NCI-H1105 (cell line): ENCODE measurements around the gene CLIP1.
"Not testable (repeated sequence)": the region's sequence is repeated elsewhere in the genome, so short reads cannot be mapped to it uniquely, and the experiment has no call there.

Experiments used
- DNase-seq: peaks from one replicate; lab custom pipeline; 2025; lab: John Stamatoyannopoulos, UW

CLIP1 gene

DNA sequence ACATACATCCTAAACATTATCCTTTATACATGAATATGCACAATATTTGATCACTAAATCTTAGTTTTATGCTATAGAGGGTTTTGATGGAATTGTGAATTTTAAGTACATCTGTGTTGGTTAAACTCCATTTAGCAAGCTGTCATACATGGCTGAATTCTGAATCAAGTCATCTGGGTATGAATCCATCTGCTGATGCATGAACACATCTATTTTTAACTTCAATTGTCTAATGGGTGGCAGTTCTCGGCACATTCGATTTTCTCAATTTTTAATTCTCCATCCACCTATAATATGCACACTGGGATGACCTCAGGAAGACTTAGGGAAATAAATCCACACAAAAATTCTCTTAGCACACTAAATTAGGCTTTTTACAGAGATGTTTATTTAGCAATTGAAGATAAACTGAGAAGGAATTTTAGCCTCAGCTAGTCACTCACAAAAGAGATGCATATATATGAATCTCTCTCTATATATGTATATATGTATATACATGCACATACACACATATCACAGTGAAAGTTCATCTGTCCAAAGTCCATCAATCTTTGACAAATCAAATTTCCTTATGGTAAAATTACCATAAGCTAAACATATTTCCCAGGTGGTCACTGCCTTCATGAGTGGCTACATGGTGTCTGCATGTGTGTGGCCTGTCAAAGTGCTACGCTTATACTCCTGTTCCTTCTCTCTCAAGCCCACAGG is 111.7 kb downstream of the CLIP1 start:
- no peak for DNase-seq

DNA sequence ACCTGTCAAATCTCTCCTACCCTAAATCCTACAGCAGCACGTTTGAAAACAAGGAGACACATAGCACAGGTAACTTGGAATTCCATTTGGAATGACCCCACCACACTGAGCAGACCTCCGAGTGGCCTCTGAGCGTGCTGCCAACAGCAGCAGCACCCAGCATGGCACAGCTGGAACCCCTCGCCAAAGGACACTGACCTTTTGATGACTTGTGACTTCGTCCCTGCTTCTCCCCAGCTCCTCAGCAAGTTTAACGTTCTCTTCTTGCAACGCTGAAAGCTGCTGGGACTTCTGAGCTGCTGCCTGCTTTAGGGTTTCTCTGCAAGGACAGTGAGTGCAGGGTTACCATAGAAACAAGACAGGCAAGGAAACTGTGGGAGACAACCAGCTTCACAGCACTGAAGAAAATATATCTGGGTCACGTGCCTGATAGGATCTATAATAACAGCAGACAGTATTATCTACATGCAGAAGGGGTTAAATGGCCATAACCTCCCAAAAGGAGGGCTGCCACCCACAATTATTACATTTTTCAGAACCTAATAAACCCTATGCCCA is 112.8 kb downstream of the CLIP1 start:
- no peak for DNase-seq

DNA sequence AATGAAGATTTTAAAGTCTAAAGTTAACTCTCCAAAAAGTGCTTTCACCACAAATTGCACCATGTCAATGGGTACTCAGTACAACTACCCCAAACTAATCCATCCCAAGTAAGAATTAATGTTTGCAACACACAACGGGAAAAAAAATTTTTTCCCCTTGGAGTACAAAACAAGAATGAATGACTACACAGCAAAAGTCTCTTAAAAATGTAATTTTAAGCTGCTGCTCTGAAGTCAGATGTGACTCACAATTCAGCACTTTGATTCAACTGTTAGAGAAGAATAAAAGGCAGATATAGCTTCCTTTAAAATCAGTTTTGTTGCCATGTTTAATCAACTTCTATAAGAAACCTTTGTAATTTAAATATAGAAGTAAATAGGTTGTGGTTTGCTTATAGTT is 113.7 kb downstream of the CLIP1 start:
- DNase-seq: no peak

DNA sequence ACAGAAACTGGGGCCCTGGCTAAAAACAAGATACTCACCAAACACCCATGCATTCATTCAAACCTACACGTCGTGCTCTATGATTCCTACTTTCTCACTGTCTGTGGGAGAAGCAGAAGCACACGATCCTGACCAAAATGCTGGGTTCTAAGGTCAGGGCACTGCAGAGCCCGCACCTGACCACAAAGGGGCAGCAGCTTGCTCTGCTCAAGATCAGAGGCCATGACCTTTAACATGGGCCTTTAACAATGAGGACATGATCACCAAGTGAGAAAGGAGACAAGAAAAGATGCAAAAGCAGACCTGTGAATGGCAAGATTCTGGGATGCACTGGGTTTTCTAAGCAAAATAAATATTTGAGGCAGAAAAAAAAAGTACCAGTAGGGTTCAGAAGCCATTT is 116.1 kb downstream of the CLIP1 start:
- no peak for DNase-seq

DNA sequence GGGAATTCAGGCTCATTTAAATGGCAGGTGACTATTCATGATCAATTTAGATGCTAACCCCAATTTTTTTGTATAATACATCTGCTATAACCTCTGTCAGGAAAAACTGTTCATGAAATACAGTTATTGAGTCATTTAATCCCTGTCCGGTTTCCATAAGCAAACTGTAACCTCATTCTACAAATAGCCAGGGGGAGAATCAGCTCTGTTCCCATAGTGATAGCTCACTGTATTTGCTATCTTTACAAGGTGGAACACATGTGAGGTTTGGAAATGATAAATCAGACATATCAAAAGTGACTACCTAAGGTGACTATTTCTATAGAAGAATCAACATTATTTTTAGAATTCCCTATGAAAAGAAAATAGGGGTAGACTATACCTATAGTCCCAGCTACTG is 117.5 kb downstream of the CLIP1 start:
- DNase-seq: no peak

DNA sequence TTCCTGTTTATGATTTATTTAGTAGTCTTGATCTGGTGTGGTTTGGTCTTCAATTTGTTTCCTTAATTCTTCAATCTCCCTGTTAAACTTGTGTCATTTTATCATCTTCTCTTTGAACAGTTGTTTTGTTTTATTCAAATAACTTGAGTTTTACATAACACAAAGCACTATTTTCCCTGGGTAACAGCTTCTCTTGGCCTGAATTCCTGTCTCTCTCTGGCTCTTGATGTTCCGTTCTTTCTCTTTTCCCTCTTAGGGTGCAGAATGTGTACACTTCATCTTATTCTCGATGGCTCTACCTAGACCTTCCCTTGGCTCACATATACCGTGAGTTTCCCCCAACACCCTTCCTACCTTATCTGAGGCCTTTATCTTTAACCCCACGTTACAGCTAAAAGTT is 119.4 kb downstream of the CLIP1 start:
- DNase-seq: no peak

DNA sequence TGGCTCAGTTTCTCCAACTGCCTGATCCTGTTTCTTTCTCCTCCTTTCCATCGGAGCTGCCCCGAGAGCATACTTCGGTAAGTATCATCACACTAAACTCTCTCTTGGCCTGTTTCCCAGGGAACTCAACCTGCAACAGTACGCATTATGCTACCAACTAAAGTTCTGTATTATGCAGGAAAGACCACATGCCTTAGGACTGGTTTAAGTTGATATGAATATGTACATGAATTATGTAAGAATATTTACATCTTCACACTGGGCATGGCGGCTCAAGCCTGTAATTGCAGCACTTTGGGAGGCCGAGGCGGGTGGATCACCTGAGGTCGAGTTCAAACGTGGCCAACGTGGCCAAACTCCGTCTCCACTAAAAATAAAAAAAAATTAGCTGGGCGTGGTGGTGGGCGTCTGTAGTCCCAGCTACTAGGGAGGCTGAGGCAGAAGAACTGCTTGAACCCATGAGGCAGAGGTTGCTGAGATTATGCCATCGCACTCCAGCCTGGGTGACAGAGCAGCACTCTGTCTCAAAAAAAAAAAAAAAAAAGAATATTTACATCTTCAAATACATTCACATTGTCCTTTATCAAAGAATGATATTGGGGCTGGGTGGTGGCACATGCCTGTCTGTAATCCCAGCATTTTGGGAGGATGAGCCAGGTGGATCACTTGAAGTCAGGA is 124.3 kb downstream of the CLIP1 start:
- DNase-seq: no peak

DNA sequence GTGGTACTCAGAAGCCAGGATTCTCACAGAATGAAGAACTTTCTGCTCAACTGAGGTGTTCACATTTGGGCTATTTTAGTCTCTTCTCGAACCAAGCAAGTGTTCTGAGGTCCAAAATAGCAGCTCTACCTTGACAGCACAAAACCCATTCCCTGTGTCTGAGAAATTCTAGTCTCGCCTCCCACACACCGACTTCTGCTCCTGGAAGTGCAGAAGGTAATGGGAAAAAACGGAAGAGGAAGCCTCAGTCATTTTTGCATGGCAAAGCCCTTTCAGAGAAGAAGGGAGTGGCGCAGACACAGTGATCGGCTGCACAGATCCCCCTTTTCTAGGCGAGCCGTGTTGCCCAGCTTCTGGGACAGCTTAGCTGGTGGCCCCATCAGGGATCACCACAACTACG is 125.0 kb downstream of the CLIP1 start:
- no peak for DNase-seq

DNA sequence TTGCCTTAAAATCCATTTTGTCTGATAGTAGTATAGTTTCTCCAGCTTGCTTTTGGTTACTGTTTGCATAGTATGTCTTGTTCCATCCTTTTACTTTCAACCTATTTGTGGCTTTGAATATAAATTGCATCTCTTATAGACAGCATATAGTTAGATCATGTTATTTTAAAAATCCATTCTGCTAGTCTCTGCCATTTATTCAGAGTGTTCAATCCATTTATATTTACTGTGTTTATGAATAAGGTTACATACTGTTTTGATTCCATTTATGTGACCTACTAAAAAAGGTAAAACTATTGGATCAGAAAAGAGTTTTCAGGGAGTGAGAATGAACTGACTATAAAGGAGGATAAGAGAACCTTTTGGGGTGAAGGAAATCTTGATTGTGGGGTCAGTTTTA is 126.6 kb downstream of the CLIP1 start:
- DNase-seq: no peak

DNA sequence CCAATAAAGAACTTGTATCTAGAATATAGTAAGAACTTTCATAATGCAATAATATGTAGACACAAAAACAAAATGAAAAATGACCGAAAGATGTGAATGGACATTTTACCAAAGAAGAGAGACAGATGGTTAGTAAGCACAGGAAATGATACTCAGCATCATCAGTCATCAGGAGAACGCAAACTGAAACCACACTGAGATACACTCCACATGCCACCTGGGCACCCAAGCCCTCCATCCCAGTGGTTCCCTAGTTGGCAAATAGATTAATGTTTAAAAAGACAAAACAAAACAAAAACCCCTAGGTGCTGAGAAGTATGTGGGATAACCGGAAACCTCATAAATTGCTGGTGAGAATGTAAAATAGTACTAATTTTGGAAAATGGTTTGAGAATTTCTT is 129.4 kb downstream of the CLIP1 start:
- no peak for DNase-seq

DNA sequence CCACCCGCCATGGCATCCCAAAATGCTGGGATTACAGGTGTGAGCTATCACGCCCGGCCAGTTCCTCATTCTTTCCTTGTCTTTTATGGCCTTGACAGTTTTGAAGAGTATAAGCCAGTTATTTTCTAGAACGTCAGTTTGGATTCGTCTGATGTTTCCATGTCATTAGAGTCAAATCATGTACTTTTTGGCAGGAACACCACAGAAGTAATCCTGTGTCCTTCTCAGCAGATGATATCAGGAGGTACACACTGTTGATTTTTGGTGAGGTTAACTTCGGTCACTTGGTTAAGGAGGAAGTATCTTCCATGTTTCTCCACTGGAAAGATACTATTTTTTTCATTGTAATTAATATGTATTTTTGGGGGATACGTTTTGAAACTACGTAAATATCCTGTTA is 131.0 kb downstream of the CLIP1 start:
- DNase-seq: no peak

DNA sequence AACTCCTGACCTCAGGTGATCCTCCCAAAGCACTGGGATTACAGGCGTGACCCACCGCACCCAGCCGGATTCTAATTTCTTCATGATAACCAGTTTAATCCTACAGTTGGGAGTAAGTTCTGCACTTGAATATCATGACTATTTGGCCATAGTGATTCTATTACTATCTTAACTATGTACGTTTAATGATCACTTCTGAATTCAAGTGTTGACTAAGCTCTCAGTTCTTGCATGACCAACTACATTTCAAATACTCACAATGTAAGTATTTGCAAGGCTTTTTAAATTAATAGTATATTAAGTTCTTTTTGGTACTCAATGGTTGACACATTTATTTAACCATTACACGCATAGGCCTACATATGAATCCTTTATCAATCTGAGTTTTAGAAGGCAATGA is 138.8 kb downstream of the CLIP1 start:
- DNase-seq: no peak

DNA sequence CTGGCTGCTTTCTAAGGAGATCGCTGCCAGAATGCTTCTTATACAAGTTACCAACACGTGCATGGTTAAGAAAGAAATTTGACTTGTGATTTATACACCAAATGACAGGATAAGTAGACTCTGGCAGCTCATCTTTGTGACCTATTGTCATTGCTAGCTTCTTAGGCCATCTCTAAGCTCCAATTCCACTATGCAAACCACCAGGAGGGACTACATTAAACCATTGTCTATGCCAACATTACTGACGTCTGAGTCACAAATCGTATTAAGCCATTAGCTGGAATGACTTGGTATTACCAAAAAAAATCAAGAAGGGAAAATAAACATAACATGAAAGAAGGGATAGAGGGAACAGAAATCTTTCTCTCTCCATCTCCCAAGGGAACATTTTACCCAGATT is 140.4 kb downstream of the CLIP1 start:
- no peak for DNase-seq

DNA sequence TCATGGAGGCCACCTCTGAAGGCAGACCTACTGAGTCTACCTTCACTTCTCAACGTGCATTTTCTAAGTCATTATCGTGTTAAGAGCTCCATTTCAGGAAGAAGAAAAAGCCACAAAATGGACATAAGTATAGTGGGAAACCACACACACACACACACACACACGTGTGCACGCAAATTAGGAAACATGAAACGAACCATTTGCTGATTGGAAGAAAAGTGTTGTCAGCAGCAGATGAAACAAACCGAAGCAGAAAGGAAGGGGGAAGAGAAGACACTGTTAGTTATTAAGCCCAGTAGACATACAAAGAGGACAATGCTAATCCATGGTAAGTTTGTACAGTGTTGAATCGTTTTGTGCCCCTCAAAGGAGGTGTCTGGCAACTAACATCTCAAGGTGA is 146.2 kb downstream of the CLIP1 start:
- DNase-seq: no peak

DNA sequence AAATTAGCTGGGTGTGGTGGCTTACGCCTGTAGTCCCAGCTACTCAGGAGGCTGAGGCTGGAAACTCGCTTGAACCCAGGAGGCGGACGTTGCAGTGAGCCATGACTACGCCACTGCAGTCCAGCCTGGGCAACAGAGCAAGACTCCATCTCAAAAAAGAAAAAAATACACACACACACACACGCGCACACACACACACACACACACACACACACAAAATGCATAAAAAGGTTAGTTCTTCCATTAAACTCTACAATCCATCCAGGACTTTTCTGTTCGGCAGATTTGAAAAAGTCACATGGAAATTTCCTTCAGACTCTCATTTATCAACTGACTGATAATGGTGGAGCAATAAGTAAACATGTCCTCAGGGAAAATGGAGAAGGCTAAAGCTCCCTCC is 147.0 kb downstream of the CLIP1 start:
- no peak for DNase-seq

DNA sequence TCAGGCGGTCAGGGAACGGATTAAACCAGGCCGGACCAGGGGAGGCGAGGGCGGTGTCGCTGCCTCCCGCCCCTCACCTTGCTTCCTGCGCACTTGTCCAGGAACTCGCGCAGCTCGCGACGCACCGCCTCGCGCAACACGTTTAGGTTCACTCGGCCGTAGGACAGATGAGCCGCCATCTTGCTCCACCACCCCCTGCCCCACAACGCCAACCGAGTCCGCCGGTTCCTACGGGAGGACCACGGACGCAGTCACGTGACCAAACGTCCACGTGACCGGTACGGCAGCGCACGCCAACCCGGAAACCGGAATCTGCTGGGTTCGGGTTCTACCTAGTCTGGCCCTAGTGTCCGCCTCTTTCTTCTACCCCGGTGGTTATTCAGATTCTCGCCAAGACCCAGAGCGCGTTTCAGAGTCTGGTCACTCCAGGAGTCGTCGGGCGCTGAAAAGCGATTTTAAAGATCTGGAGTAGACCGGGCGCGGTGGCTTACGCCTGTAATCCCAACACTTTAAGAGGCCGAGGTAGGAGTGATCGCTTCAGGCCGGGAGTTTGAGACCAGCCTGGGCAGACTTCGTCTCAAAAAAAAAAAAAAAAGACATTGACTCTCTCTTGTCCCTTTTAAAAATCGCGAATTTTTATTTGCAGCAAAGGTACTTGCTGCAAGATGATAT is 156.1 kb downstream of the CLIP1 start, which contains the start of gene VPS33A:
Gene VPS33A (minus strand): TSS at position 265 of the 672 bp plus-strand sequence. CDS start 86 bp downstream, at position 179.
- DNase-seq: peak; percentile 98

DNA sequence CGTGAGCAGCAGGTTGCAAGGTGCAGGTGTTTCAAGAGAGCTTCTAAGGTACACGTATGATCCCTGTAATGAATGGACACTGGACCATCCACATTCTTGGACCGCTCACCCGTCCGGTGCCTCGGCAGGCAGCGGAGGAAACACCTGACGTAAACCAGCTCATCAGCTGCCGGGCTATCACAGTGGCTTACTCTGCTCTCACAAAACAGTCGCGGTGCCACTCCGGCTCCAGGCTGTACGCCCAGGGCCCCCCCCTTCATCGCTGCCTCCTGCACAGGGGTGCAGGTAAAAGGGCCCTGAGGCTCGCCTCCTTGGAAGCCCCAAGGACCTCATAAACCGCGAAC is 156.6 kb downstream of the CLIP1 start:
- no peak for DNase-seq

DNA sequence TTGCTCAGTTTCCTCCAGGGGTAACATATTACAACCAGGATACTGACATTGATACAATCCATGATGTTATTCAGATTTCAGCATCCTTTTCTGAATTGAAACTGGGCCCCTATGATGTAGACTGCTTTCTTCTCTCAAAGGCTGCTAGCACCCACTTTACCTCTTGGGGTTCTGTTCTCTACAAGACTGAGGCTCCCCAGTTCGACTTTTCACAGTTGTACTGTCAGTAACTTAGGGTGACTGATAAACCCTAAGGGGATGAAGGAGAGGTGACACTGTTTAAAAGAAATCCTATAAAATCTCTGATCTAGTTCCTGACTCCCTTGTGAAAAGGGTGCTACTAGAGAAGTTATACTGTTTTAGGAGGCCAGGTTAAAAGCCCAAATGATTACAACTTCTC is 157.0 kb downstream of the CLIP1 start:
- no peak for DNase-seq

DNA sequence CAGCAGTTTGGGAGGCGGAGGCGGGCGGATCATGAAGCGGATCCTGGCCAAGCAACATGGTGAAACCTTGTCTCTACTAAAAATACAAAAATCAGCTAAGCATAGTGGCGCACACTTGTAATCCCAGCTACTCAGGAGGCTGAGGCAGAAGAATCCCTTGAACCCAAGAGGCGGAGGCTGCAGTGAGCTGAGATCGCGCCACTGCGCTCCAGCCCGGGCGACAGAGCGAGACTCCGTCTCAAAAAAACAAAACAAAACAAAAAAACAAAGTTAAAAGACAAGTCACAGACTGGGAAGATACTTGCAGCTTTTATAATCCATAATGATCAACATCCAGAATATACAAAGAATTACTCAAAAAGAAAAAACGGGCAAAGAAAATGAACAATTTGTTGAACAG is 161.7 kb downstream of the CLIP1 start:
- DNase-seq: not testable (repeated sequence)

DNA sequence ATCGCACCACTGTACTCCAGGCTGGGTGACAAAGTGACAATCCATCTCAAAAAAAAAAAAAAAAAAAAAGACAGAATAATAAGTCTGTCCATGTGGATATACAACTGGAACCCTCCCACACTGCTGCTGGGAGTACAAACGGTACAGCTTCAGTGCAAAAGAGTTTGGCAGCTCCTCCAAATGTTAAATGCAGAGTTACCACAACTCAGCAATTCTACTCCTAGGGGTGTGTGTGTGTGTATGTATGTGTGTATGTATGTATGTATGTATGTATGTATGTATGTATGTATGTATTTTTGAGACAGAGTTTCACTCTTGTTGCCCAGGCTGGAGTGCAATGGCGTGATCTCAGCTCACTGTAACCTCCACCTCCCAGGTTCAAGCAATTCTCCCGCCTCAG is 163.5 kb downstream of the CLIP1 start:
- not testable (repeated sequence) for DNase-seq

DNA sequence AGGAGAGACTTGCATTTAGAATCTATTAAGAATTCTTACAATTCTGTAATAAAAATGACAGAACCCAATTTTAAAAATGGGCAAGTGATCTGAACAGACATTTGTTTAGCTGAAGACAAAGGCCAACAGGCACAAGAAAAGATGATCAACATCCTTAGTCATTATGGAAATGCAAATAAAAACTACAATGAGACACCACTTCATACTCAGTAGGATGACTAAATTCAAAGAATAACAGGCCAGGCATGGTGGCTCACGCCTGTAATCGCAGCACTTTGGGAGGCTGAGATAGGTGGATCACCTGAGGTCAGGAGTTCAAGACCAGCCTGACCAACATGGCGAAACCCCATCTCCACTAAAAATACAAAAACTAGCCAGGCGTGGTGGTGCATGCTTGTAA is 164.0 kb downstream of the CLIP1 start:
- not testable (repeated sequence) for DNase-seq

DNA sequence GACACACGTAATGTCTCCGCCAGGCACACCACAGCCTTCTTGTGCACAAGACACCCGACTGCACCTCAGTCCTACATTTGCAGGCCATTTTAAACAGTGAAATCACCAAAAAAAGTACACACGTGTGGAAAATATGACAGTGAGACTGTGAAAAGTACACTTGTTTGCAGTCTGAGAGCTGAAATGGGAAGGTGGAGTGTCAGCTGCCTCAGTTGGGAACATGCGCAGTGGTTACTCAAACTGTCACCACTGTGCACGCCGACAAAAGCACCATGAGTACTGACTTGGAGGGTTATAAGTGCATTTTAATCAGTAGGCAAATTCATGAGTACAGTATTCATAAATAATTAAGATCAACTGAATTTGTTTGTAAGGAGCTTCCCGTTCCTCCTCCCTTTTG is 171.9 kb downstream of the CLIP1 start:
- no peak for DNase-seq

DNA sequence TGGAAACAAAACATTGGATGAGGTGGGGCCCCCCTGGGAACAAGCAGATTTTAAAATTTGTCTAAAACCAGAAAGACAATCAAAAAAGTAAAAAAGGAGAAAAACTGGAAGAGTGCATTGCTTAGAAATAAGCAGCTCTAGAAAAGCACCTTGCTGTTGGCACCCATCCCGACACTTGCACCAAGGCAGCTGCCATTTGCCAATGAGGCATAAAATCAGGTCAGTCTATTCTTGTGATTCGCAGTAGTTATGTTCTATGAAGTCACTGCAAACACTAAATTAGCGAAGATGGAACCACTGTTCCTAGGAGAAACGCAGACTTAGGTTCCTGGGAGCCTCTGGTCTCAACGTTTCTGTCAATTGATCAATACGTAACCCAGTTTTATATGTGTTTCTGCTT is 172.4 kb downstream of the CLIP1 start:
- DNase-seq: no peak
